SJSA1 (cell line): ENCODE data around the gene SNX13. TPM values are rescaled to one million over a fixed set of nuclear protein-coding genes. Genes with fewer than 3 reads are reported as not detected.
"Not testable (repeated sequence)": the region's sequence is repeated elsewhere in the genome, so short reads cannot be mapped to it uniquely, and the experiment has no call there.

Source experiments
- DNase-seq, 2 experiments: peaks; one replicate each; pipeline ENCODE4 v3.0.0-alpha.2; 2015 to 2020; ENCODE audit warnings: low spot score in 2 of 2, low read depth in 1 of 2
- H3K27ac ChIP-seq: fragments of 250-450 bp; sonication (Bioruptor Pico); 2 replicates; pipeline ENCODE4 v1.5.1; 2020; ENCODE audit warnings: mild to moderate bottlenecking, moderate library complexity
- H3K27me3 ChIP-seq: fragments of 250-450 bp; sonication (Bioruptor Pico); replicated peaks from 2 replicates; pipeline ENCODE4 v1.5.1; 2020; ENCODE audit warnings: mild to moderate bottlenecking, moderate library complexity
- H3K36me3 ChIP-seq: fragments of 250-450 bp; sonication (Bioruptor Pico); 2 replicates; pipeline ENCODE4 v1.5.1; 2020; ENCODE audit warnings: mild to moderate bottlenecking
- H3K4me1 ChIP-seq: fragments of 250-450 bp; sonication (Bioruptor Pico); replicated peaks from 2 replicates; pipeline ENCODE4 v1.6.1; 2021; ENCODE audit warnings: mild to moderate bottlenecking
- H3K4me3 ChIP-seq: fragments of 250-450 bp; sonication (Bioruptor Pico); 2 replicates; pipeline ENCODE4 v1.5.1; 2020; ENCODE audit warnings: mild to moderate bottlenecking
- H3K9me3 ChIP-seq: fragments of 250-450 bp; sonication (Bioruptor Pico); replicated peaks from 2 replicates; pipeline ENCODE4 v1.5.1; 2020; ENCODE audit warnings: mild to moderate bottlenecking
- total RNA-seq: library from RNA; depleted of rRNA; stranded (reverse); fragments of >200 nt; shearing (Covaris generic); gene quantifications from 2 replicates; pipeline ENCODE4 v1.2.3, GENCODE V29; 2014

SNX13 gene
- total RNA-seq, 1 experiment from 2014 or later, result 36.8 TPM

DNA sequence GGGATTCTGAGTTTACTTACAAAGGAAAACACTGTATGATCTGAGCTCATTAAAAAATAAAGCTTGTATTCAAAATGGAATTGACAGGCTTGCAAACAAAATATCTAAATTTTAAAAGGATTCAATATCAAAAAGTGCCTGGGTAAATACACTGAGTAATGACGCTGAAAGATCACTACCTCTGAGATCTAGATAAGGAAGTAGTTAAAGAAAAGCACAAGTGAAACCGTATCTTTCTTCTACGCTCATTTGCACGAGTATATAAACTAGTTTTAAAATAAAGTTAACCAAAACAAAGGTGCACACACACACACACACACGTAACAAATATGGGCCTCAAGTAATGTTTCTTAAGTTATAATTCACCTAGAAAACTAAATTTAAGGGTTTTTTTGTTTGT, 93.4 kb downstream of the SNX13 start:
- Histone ChIP-seq H3K27ac (no peak overlapping the region), H3K4me1 (peaks cover 16% of the 10 kb centered on the region), H3K4me3 (no peak overlapping the region), H3K9me3 (no peaks in the 10 kb centered on the region), H3K36me3 (peaks cover 19% of the 10 kb centered on the region), H3K27me3 (no peaks in the 10 kb centered on the region)
- DNase-seq, result no peak

DNA sequence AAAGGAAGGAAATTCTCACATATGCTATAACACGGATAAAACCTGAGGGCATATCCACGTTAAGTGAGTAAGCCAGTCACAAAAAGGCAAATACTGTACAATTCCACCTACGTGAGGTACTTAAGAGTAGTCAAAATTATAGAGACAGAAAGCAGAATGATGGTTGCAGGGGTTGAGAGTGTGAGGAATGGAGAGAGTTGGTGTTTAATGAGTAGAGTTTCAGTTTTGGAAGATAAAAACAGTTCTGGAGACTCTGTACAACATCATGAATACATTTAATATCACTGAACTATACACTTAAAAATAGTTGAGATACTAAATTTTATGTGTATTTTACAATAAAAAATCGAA, 95.1 kb downstream of the SNX13 start:
- no peaks in the 10 kb centered on the region for H3K9me3 ChIP-seq
- no peak overlapping the region for H3K4me3 ChIP-seq
- H3K36me3 ChIP-seq, result peaks cover 10% of the 10 kb centered on the region
- H3K27me3 ChIP-seq, result no peaks in the 10 kb centered on the region
- H3K4me1 ChIP-seq, result peaks cover 14% of the 10 kb centered on the region
- DNase-seq, result no peak
- no peak overlapping the region for H3K27ac ChIP-seq

DNA sequence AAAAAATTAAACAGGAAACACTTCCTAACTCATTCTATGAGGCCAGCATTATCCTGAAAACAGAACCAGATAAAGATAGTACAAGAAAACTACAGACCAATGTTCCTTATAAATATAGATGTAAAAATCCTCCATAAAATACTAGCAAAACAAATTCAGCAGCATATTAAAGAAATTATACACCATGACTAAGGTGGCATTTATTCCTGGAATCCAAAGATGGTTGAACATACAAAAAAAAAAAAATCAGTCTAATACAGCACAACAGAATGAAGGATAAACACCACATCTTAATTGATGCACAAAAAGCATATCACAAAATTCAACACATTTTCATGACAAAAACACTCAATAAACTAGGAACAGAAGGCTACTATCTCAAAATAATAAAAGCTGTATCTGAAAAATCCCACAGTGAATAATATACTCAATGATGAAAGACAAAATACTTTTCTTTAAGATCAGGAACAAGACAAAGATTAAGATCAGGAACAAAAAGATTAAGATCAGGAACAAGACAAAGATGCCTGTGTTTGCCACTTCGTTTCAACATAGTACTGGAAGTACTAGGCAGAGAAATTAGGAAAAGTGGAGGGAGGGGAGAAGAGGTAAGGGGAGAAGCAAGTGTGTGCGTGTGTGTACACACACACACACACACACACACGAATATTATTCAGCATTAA, 95.6 kb downstream of the SNX13 start:
- Histone ChIP-seq H3K4me1 (peaks cover 8% of the 10 kb centered on the region), H3K27ac (no peak overlapping the region), H3K9me3 (no peaks in the 10 kb centered on the region), H3K36me3 (peaks cover 8% of the 10 kb centered on the region), H3K4me3 (no peak overlapping the region), H3K27me3 (no peaks in the 10 kb centered on the region)
- no peak for DNase-seq

DNA sequence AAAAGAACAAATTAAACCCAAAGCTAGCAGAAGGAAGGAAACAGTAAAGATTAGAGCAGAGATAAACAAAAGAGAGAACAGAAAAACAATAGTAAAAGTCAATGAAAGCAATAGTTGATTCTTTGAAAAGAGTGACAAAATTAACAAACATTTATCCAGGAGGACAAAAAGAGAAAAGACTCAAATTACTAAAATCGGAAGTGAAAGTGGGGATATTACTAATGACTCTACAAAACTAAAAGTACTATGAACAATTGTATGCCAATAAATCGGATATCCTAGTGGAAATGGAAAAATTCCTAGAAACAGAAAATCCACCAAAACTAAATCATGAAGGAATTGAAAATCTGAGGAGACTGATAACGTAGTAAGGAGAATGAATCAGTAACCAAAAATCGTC, 96.3 kb downstream of the SNX13 start:
- Histone ChIP-seq H3K4me1 (peaks cover 3% of the 10 kb centered on the region; the same call in 1 of the 2 replicates), H3K36me3 (peaks cover 13% of the 10 kb centered on the region), H3K9me3 (no peaks in the 10 kb centered on the region), H3K4me3 (no peak overlapping the region), H3K27me3 (no peaks in the 10 kb centered on the region), H3K27ac (no peak overlapping the region)
- no peak for DNase-seq

DNA sequence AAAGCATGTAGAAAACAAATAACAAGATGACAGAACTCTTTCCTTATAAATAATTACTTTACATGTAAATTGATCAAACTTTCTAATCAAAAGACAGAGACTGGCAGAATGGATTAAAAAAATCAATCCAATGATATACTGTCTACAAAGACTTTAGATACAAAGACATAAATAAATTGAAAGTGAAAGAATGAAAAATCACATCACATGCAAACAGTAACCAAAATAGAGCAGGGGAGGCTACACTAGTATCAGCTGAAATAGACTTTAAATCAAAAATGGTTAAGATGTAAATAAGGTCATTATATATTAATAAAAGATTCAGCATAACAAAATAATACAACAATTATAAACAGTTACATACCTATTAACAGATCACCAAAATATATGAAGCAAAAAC, 97.3 kb downstream of the SNX13 start:
- 0 out of 2 replicates have a peak, but pooled peaks cover 3% of the 10 kb centered on the region for H3K4me1 ChIP-seq
- H3K9me3 ChIP-seq, result no peaks in the 10 kb centered on the region
- H3K27ac ChIP-seq, result no peak overlapping the region
- peaks cover 12% of the 10 kb centered on the region; the same call in 1 of the 2 replicates for H3K36me3 ChIP-seq
- H3K27me3 ChIP-seq, result no peaks in the 10 kb centered on the region
- no peak overlapping the region for H3K4me3 ChIP-seq
- DNase-seq, result no peak

DNA sequence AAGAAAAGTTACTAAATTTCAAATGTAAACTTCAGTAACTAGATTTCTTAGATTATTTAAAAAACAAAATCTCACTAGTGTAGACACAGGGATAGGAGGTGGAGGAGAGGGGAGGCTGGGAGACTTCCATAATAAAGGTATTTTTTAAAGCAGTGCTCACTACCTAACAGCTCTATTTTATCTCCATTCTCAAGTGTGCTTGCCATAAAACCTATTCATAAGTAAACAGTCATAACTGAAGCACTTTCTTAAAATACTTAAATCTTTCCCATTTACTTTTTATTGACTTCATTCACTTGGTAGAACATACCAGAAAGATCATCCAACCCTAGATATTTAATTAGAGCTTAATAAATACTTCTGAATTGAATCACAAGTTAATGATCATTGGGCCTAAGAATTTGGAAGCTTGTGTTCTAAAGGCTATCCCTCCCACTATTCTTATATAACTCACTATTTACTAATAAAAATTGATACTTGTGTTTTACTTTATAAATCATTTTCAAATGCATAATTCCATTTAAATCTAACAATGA, 107.4 kb downstream of the SNX13 start:
- no peaks in the 10 kb centered on the region for H3K9me3 ChIP-seq
- H3K4me3 ChIP-seq, result no peak overlapping the region
- no peaks in the 10 kb centered on the region for H3K4me1 ChIP-seq
- H3K27me3 ChIP-seq, result no peaks in the 10 kb centered on the region
- H3K36me3 ChIP-seq, result peaks cover 1% of the 10 kb centered on the region; the same call in 1 of the 2 replicates
- no peak overlapping the region for H3K27ac ChIP-seq
- no peak for DNase-seq

DNA sequence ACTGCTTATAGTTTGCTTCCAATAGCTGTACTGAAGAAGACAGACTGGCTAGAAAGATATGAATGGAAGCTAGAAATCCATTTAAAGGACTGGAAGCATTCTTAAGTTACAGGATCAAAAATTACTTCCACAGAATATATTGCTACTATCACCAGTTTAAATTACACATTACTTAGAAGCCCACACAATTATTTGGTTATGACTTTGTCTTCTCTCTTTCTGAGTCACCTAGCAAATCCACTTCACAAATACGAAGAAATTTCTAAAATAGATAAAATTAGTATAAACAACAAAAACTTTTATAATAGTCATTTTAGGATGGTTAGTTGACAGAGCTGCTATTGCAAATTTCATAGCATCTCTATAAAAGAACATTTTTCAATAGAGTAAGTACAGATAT, 108.1 kb downstream of the SNX13 start:
- no peak overlapping the region for H3K27ac ChIP-seq
- no peaks in the 10 kb centered on the region for H3K27me3 ChIP-seq
- no peak overlapping the region for H3K4me3 ChIP-seq
- no peak for DNase-seq
- H3K36me3 ChIP-seq, result no peaks in the 10 kb centered on the region; the same call in 1 of the 2 replicates
- H3K9me3 ChIP-seq, result no peaks in the 10 kb centered on the region
- H3K4me1 ChIP-seq, result no peaks in the 10 kb centered on the region

DNA sequence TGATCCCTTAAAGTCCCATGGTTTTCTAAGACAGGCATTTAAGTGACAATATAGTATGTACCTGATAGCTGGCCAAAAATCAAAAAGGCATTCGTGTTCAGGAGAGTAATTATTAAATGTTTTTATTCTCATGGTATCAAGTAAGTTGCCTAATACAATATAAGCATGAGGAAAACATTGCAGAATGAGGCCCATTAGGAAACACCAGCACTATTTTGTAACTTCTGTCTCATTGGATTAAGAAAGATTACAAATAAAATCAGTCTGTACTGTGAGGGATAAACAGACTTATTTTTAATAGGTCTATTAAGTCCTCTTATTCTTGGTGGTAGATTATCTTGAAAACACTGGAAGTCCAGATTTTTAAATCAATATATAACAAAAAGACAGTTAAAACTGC, 110.1 kb downstream of the SNX13 start:
- H3K4me1 ChIP-seq, result no peaks in the 10 kb centered on the region
- H3K27ac ChIP-seq, result no peak overlapping the region
- DNase-seq, result no peak
- H3K36me3 ChIP-seq, result no peaks in the 10 kb centered on the region; the same call in 1 of the 2 replicates
- H3K27me3 ChIP-seq, result no peaks in the 10 kb centered on the region
- no peak overlapping the region for H3K4me3 ChIP-seq
- no peaks in the 10 kb centered on the region for H3K9me3 ChIP-seq

DNA sequence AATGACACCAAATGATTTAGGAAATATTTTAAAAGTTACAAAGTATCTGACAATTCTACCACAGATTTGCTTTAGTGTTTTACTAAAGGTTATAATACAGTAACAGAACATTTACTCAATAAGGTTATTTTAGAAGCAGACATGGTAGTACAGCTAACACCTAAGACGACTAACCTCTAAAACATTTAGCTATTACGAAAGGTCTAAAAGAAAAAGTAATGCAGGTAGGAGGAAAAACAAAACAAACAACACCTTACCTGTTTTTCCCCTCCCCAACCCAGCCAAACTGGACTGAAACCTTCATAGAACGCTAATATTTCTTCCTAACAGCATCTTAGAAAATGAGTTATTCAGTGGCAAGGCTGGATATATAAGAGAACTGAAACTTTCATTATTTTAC, 111.3 kb downstream of the SNX13 start:
- no peak for DNase-seq
- Histone ChIP-seq H3K9me3 (no peaks in the 10 kb centered on the region), H3K36me3 (no peaks in the 10 kb centered on the region; the same call in 1 of the 2 replicates), H3K4me1 (no peaks in the 10 kb centered on the region), H3K27ac (no peak overlapping the region), H3K4me3 (no peak overlapping the region), H3K27me3 (no peaks in the 10 kb centered on the region)

DNA sequence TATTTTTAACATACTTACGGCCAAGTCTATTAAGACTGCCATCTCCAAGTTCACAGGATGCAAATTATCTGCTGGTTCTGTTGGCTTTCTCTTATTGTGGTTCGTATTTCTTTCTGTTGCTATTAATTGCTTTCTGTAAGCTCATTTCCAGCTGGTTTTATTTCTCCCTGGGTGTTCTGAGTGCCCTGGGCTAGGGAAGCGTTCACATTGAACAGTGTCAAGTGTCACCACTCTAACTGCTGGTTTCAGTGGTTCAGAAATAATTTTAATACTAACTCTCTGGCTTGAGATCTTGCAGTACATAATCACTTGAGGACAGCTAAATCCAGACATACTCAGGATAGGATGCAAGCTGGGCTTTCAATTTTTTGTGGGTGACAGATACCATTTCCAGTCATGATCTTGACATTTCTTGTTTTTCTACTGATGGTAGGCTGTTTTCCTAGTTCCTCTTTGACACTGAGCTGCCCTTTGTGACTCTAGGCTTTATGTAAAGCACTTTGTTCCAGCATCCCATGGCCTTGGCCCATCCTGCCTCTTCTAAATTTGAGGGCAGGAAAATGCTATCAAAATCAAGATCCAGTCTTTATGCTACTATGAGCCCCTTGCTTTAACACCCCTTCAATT, 117.6 kb downstream of the SNX13 start:
- no peaks in the 10 kb centered on the region for H3K4me1 ChIP-seq
- H3K9me3 ChIP-seq, result no peaks in the 10 kb centered on the region
- no peaks in the 10 kb centered on the region for H3K27me3 ChIP-seq
- peaks cover 5% of the 10 kb centered on the region; the same call in 1 of the 2 replicates for H3K36me3 ChIP-seq
- DNase-seq, result no peak
- H3K4me3 ChIP-seq, result no peak overlapping the region
- no peak overlapping the region for H3K27ac ChIP-seq

DNA sequence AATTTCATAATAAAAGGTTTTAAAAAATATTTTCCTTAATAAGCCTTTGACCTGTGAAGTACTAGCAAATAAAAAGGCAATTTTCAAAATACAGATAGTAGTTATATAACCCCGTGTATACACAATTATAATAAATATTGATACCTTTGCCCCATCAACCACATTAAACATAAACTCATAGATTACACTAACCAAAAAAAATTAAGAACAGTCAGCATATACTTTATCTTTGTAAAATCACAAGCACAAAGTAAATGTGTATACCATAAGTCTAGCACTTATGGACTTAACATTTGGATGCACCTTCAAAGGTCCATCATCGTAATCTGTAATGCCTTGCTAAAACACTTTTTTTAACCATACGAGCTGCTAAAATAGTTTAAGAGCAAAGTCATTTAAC, 123.4 kb downstream of the SNX13 start:
- H3K27ac ChIP-seq, result no peak overlapping the region
- no peaks in the 10 kb centered on the region for H3K27me3 ChIP-seq
- H3K36me3 ChIP-seq, result no peaks in the 10 kb centered on the region; the same call in none of the 2 replicates
- no peak for DNase-seq
- no peaks in the 10 kb centered on the region for H3K4me1 ChIP-seq
- H3K9me3 ChIP-seq, result no peaks in the 10 kb centered on the region
- H3K4me3 ChIP-seq, result no peak overlapping the region

DNA sequence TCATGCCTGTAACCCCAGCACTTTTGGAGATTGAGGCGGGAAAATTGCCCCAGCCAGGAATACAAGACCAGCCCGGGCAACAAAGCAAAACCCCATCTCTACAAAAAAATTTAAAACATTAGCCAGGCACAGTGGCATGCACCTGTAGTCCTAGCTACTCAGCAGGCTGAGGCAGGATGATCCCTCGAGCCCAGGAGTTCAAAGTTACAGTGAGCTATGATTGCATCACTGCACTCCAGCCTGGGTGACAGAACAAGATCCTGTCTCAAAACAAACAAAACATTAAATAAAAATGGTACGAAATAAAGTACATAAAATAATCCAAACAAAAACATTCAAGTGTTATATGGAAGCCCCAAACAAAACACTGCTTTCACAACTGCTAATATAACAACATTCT, 125.0 kb downstream of the SNX13 start:
- Histone ChIP-seq H3K27ac (no peak overlapping the region), H3K4me3 (no peak overlapping the region), H3K4me1 (no peaks in the 10 kb centered on the region), H3K9me3 (no peaks in the 10 kb centered on the region), H3K27me3 (no peaks in the 10 kb centered on the region), H3K36me3 (no peaks in the 10 kb centered on the region; the same call in none of the 2 replicates)
- no peak for DNase-seq

DNA sequence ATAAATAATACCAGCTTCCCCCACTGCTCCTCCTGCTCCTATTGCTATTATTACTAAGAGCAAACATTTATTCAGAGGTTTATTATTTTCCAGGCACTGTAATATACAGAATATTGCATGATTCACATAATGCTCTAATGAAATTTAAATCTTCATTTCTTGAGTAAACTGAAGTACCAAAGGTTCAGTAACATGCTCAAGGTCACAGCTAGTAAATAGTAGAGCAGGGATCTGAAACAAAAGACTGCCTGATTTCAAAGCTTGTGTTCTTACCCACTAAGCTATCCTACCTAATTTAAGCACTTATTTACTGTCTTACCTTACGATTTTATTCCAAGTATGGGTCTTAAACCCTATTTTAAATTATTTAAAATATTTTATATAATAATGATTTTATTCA, 126.2 kb downstream of the SNX13 start:
- Histone ChIP-seq H3K27me3 (no peaks in the 10 kb centered on the region), H3K27ac (no peak overlapping the region), H3K36me3 (no peaks in the 10 kb centered on the region; the same call in none of the 2 replicates), H3K4me1 (no peaks in the 10 kb centered on the region), H3K9me3 (no peaks in the 10 kb centered on the region), H3K4me3 (no peak overlapping the region)
- DNase-seq, result no peak

DNA sequence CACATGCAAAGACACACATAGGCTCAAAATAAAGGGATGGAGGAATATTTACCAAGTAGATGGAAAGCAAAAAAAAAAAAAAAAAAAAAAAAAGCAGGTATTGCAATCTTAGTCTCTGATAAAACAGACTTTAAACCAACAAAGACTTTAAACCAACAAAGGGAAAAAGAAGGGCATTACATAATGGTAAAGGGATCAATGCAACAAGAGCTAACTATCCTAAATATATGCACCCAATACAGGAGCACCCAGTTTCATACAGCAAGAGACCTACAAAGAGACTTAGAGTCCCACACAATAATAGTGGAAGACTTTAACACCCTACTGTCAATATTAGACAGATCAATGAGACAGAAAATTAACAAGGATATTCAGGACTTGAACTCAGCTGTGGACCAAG, 131.1 kb downstream of the SNX13 start:
- not testable (repeated sequence) for H3K4me1 ChIP-seq, H3K4me3 ChIP-seq, H3K27me3 ChIP-seq, H3K36me3 ChIP-seq, DNase-seq, H3K27ac ChIP-seq, H3K9me3 ChIP-seq
